WTC11 (cell line): ENCODE results near the gene ZC3H7B.

Source experiments
- CREB1 ChIP-seq: sonication (generic); formaldehyde crosslinking; IDR thresholded peaks from 2 replicates; pipeline ENCODE4 v1.8.0; 2023; ENCODE audit warnings: mild to moderate bottlenecking, missing genetic modification reagents
- ETV6 ChIP-seq: sonication (generic); formaldehyde crosslinking; IDR thresholded peaks from 2 replicates; pipeline ENCODE4 v1.8.1; 2022; ENCODE audit warnings: mild to moderate bottlenecking, missing genetic modification reagents
- GABPB1 ChIP-seq: sonication (generic); formaldehyde crosslinking; IDR thresholded peaks from 2 replicates; pipeline ENCODE4 v1.8.1; 2023; ENCODE audit warnings: mild to moderate bottlenecking, missing genetic modification reagents
- NR2C2 ChIP-seq: sonication (generic); formaldehyde crosslinking; IDR thresholded peaks from 2 replicates; pipeline ENCODE4 v1.8.0; 2022; ENCODE audit warnings: mild to moderate bottlenecking, missing genetic modification reagents
- SP1 ChIP-seq: sonication (generic); formaldehyde crosslinking; conservative IDR thresholded peaks from 2 replicates; pipeline ENCODE4 v1.8.1; 2022; ENCODE audit warnings: missing genetic modification reagents
- TF ChIP-seq, protein P1 (sequence below): sonication (generic); formaldehyde crosslinking; IDR thresholded peaks from 2 replicates; pipeline ENCODE4 v1.8.1; 2023; ENCODE audit warnings: mild to moderate bottlenecking, moderate library complexity, missing genetic modification reagents
- TF ChIP-seq, protein P2 (sequence below): fragments of 200-600 bp; IDR thresholded peaks from 2 replicates; pipeline ENCODE4 v1.8.0; 2022; ENCODE audit warnings: antibody characterized with exemption
- TF ChIP-seq, protein P3 (sequence below): sonication (generic); formaldehyde crosslinking; IDR thresholded peaks from 2 replicates; pipeline ENCODE4 v1.8.0; 2022; ENCODE audit warnings: missing genetic modification reagents
- TF ChIP-seq, protein P4 (sequence below): sonication (generic); formaldehyde crosslinking; IDR thresholded peaks from 2 replicates; pipeline ENCODE4 v1.8.1; 2023; ENCODE audit warnings: mild to moderate bottlenecking, missing genetic modification reagents, moderate library complexity
- TF ChIP-seq, protein P5 (sequence below): sonication (generic); formaldehyde crosslinking; IDR thresholded peaks from 2 replicates; pipeline ENCODE4 v1.8.1; 2022; ENCODE audit warnings: mild to moderate bottlenecking, moderate library complexity, missing genetic modification reagents
- TF ChIP-seq, protein P6 (sequence below): sonication (generic); formaldehyde crosslinking; IDR thresholded peaks from 2 replicates; pipeline ENCODE4 v1.8.1; 2023; ENCODE audit warnings: mild to moderate bottlenecking, missing genetic modification reagents, moderate library complexity
- TF ChIP-seq, protein P7 (sequence below): sonication (generic); formaldehyde crosslinking; IDR thresholded peaks from 2 replicates; pipeline ENCODE4 v1.8.1; 2022; ENCODE audit warnings: low read depth, missing genetic modification reagents, borderline replicate concordance
- TF ChIP-seq, protein P8 (sequence below): sonication (generic); formaldehyde crosslinking; IDR thresholded peaks from 2 replicates; pipeline ENCODE4 v1.8.1; 2023; ENCODE audit warnings: mild to moderate bottlenecking, missing genetic modification reagents

DNA sequence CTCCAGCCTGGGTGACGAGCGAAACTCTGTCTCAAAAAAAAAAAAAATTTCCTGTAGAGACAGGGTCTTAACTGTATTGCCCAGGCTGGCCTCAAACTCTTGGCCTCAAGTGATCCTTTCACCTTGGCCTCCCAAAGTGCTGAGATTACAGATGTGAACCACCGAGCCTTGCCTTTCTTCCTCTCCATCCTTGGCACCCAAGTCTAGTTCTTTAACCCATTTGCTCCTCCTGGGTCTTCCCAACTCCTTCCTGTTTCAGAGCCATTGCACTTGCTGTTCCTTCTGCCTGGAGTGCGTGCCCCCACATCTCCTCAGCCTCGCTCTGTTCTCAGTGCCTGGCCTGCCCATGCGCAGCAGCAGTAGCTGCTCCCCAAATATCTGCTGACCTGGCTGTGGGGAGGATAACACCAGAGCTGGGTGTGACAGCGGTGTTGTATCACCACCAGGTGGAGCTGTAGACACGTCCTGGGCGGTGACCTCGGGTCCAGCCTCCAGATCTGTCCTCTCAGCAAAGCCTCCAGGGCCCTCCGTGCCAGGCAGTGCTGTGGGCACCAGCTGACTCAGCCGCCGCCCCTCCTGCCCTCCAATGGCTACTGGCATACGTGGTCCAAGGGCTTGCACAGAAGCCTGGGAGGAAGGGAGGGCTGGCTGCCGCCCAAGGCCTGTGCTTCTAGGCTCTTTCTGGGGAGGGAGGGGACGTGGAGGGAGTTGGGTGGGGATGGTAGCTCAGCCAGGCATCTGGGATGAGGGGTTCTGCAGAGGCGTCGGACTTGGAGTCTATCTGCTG is 102.4 kb downstream of the ZC3H7B start:
- TF ChIP-seq, protein P1, sequence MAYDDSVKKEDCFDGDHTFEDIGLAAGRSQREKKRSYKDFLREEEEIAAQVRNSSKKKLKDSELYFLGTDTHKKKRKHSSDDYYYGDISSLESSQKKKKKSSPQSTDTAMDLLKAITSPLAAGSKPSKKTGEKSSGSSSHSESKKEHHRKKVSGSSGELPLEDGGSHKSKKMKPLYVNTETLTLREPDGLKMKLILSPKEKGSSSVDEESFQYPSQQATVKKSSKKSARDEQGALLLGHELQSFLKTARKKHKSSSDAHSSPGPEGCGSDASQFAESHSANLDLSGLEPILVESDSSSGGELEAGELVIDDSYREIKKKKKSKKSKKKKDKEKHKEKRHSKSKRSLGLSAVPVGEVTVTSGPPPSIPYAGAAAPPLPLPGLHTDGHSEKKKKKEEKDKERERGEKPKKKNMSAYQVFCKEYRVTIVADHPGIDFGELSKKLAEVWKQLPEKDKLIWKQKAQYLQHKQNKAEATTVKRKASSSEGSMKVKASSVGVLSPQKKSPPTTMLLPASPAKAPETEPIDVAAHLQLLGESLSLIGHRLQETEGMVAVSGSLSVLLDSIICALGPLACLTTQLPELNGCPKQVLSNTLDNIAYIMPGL (CRISPR knock-in tag) = no peak
- TF ChIP-seq, protein P2, sequence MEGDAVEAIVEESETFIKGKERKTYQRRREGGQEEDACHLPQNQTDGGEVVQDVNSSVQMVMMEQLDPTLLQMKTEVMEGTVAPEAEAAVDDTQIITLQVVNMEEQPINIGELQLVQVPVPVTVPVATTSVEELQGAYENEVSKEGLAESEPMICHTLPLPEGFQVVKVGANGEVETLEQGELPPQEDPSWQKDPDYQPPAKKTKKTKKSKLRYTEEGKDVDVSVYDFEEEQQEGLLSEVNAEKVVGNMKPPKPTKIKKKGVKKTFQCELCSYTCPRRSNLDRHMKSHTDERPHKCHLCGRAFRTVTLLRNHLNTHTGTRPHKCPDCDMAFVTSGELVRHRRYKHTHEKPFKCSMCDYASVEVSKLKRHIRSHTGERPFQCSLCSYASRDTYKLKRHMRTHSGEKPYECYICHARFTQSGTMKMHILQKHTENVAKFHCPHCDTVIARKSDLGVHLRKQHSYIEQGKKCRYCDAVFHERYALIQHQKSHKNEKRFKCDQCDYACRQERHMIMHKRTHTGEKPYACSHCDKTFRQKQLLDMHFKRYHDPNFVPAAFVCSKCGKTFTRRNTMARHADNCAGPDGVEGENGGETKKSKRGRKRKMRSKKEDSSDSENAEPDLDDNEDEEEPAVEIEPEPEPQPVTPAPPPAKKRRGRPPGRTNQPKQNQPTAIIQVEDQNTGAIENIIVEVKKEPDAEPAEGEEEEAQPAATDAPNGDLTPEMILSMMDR = peak; percentile 85
- TF ChIP-seq GABPB1 (no peak), CREB1 (no peak), SP1 (CRISPR knock-in tag) (no peak), ETV6 (CRISPR knock-in tag) (no peak; the same call in 1 of the 2 replicates), NR2C2 (CRISPR knock-in tag) (no peak)
- TF ChIP-seq, protein P3, sequence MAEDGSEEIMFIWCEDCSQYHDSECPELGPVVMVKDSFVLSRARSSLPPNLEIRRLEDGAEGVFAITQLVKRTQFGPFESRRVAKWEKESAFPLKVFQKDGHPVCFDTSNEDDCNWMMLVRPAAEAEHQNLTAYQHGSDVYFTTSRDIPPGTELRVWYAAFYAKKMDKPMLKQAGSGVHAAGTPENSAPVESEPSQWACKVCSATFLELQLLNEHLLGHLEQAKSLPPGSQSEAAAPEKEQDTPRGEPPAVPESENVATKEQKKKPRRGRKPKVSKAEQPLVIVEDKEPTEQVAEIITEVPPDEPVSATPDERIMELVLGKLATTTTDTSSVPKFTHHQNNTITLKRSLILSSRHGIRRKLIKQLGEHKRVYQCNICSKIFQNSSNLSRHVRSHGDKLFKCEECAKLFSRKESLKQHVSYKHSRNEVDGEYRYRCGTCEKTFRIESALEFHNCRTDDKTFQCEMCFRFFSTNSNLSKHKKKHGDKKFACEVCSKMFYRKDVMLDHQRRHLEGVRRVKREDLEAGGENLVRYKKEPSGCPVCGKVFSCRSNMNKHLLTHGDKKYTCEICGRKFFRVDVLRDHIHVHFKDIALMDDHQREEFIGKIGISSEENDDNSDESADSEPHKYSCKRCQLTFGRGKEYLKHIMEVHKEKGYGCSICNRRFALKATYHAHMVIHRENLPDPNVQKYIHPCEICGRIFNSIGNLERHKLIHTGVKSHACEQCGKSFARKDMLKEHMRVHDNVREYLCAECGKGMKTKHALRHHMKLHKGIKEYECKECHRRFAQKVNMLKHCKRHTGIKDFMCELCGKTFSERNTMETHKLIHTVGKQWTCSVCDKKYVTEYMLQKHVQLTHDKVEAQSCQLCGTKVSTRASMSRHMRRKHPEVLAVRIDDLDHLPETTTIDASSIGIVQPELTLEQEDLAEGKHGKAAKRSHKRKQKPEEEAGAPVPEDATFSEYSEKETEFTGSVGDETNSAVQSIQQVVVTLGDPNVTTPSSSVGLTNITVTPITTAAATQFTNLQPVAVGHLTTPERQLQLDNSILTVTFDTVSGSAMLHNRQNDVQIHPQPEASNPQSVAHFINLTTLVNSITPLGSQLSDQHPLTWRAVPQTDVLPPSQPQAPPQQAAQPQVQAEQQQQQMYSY (CRISPR knock-in tag) = no peak
- TF ChIP-seq, protein P4, sequence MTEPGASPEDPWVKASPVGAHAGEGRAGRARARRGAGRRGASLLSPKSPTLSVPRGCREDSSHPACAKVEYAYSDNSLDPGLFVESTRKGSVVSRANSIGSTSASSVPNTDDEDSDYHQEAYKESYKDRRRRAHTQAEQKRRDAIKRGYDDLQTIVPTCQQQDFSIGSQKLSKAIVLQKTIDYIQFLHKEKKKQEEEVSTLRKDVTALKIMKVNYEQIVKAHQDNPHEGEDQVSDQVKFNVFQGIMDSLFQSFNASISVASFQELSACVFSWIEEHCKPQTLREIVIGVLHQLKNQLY (CRISPR knock-in tag) = no peak
- TF ChIP-seq, protein P5, sequence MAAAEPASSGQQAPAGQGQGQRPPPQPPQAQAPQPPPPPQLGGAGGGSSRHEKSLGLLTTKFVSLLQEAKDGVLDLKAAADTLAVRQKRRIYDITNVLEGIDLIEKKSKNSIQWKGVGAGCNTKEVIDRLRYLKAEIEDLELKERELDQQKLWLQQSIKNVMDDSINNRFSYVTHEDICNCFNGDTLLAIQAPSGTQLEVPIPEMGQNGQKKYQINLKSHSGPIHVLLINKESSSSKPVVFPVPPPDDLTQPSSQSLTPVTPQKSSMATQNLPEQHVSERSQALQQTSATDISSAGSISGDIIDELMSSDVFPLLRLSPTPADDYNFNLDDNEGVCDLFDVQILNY = no peak
- TF ChIP-seq, protein P6, sequence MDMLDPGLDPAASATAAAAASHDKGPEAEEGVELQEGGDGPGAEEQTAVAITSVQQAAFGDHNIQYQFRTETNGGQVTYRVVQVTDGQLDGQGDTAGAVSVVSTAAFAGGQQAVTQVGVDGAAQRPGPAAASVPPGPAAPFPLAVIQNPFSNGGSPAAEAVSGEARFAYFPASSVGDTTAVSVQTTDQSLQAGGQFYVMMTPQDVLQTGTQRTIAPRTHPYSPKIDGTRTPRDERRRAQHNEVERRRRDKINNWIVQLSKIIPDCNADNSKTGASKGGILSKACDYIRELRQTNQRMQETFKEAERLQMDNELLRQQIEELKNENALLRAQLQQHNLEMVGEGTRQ = no peak
- TF ChIP-seq, protein P7, sequence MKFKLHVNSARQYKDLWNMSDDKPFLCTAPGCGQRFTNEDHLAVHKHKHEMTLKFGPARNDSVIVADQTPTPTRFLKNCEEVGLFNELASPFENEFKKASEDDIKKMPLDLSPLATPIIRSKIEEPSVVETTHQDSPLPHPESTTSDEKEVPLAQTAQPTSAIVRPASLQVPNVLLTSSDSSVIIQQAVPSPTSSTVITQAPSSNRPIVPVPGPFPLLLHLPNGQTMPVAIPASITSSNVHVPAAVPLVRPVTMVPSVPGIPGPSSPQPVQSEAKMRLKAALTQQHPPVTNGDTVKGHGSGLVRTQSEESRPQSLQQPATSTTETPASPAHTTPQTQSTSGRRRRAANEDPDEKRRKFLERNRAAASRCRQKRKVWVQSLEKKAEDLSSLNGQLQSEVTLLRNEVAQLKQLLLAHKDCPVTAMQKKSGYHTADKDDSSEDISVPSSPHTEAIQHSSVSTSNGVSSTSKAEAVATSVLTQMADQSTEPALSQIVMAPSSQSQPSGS = no peak
- TF ChIP-seq, protein P8, sequence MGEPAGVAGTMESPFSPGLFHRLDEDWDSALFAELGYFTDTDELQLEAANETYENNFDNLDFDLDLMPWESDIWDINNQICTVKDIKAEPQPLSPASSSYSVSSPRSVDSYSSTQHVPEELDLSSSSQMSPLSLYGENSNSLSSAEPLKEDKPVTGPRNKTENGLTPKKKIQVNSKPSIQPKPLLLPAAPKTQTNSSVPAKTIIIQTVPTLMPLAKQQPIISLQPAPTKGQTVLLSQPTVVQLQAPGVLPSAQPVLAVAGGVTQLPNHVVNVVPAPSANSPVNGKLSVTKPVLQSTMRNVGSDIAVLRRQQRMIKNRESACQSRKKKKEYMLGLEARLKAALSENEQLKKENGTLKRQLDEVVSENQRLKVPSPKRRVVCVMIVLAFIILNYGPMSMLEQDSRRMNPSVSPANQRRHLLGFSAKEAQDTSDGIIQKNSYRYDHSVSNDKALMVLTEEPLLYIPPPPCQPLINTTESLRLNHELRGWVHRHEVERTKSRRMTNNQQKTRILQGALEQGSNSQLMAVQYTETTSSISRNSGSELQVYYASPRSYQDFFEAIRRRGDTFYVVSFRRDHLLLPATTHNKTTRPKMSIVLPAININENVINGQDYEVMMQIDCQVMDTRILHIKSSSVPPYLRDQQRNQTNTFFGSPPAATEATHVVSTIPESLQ (CRISPR knock-in tag) = no peak
